GM12873 (cell line): ENCODE measurements around the gene ADCY7.
A peak's percentile ranks its signal among the peaks of the same experiment; 100 is the strongest.

Experiments
- CTCF ChIP-seq: IDR thresholded peaks from 2 replicates; pipeline ENCODE4 v1.5.1; 2012; ENCODE audit warnings: low read depth, mild to moderate bottlenecking, moderate library complexity, low read length, control low read depth; ENCODE audit not compliant: insufficient read depth; ENCODE audit errors: missing control alignments

ADCY7 gene

DNA sequence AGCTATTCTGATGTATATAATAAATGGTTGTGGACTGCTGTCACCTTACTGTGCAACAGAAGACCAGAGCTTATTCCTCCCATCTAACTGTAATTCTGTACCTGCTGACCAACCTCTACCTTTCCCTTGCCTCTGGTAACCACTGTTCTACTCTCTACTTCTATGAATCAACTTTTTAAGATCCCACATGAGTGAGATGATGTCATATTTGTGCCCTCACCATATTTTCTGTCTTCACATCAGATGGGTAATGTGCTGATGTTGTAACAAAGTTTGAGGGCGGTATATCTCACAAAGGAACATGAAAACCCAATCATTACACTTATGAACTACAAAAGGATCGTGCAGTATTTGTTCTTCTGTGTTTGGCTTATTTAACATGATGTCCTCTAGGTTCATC lies 85.6 kb downstream of the ADCY7 start:
- TF ChIP-seq CTCF = no peak

DNA sequence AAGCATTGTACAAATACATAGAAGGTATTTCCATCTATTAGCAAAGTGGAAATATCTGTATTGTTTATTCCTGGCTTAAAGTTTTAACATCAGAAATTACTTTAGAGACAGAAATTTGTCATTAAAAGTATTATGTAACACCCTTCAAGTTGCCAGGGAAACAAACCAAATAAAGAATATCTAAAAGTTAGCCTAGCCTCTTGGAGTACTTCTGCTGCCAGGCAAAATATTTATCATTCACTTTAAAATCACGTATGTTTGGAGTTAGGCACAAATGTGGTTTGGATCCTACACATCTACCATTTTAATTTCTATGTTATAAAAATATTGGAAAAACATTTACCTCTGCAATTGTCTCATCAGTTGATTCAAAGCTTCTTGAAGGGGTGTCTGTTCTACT lies 87.7 kb downstream of the ADCY7 start:
- TF ChIP-seq CTCF = no peak

GRCh38 chr16:50354629-50355456 lies 88.5 kb downstream of the ADCY7 start:
- peak; percentile 40 for TF ChIP-seq CTCF

- no peak for TF ChIP-seq CTCF
Measured at GRCh38 chr16:50359626-50360025, 93.3 kb downstream of the ADCY7 start.

GRCh38 chr16:50360033-50360778 lies 93.9 kb downstream of the ADCY7 start:
- no peak for TF ChIP-seq CTCF

GRCh38 chr16:50360779-50361178 lies 94.4 kb downstream of the ADCY7 start:
- TF ChIP-seq CTCF = no peak

- TF ChIP-seq CTCF = no peak
Measured at GRCh38 chr16:50363656-50364055, 97.3 kb downstream of the ADCY7 start.
